Endodermal cell (in vitro differentiated cells): ENCODE results near the gene SINHCAF. TPM values are rescaled to one million over a fixed set of nuclear protein-coding genes. Genes with fewer than 3 reads are reported as not detected.
"Not testable (repeated sequence)": the region's sequence is repeated elsewhere in the genome, so short reads cannot be mapped to it uniquely, and the experiment has no call there.

Source experiments
- DNase-seq: peaks from one replicate; pipeline ENCODE4 v3.0.0-alpha.2; 2017
- H3K27ac ChIP-seq: 2 replicates; pipeline ENCODE4 v1.5.1; 2013; ENCODE audit warnings: mild to moderate bottlenecking, low read depth, low read length, moderate library complexity
- H3K27me3 ChIP-seq: 2 replicates; pipeline ENCODE4 v1.6.1; 2013; ENCODE audit warnings: mild to moderate bottlenecking, low read length, moderate library complexity; ENCODE audit not compliant: insufficient read depth, control insufficient read depth, poor library complexity, severe bottlenecking
- H3K36me3 ChIP-seq: 2 replicates; pipeline ENCODE4 v1.7.0; 2013; ENCODE audit warnings: mild to moderate bottlenecking, low read length, moderate library complexity; ENCODE audit not compliant: control insufficient read depth, insufficient read depth
- H3K4me1 ChIP-seq: one replicate; pipeline ENCODE4 v1.7.0; 2013; ENCODE audit warnings: low read length; ENCODE audit not compliant: control insufficient read depth, insufficient read depth
- H3K4me3 ChIP-seq: 2 replicates; pipeline ENCODE4 v1.5.1; 2013; ENCODE audit warnings: mild to moderate bottlenecking, low read length, moderate library complexity
- H3K9ac ChIP-seq: 2 replicates; pipeline ENCODE4 v1.6.1; 2013; ENCODE audit warnings: mild to moderate bottlenecking, low read length, moderate library complexity; ENCODE audit not compliant: poor library complexity, severe bottlenecking; ENCODE audit errors: extremely low read depth
- H3K9me3 ChIP-seq: 2 replicates; pipeline ENCODE4 v1.6.1; 2013; ENCODE audit warnings: mild to moderate bottlenecking, low read length, moderate library complexity; ENCODE audit not compliant: control insufficient read depth
- H3K27ac Mint-ChIP-seq: 2 replicates; pipeline ENCODE4 v1.8.0; 2020; ENCODE audit warnings: mixed read lengths
- H3K27me3 Mint-ChIP-seq: 2 replicates; pipeline ENCODE4 v1.8.0; 2021; ENCODE audit warnings: mild to moderate bottlenecking, mixed read lengths; ENCODE audit not compliant: insufficient read depth
- H3K36me3 Mint-ChIP-seq: 2 replicates; pipeline ENCODE4 v1.8.0; 2020; ENCODE audit warnings: low read depth, mixed read lengths
- H3K4me1 Mint-ChIP-seq: 2 replicates; pipeline ENCODE4 v1.8.0; 2020; ENCODE audit warnings: mixed read lengths
- H3K4me3 Mint-ChIP-seq: 2 replicates; pipeline ENCODE4 v1.8.0; 2020; ENCODE audit warnings: mild to moderate bottlenecking, moderate library complexity, mixed read lengths
- H3K9me3 Mint-ChIP-seq: 2 replicates; pipeline ENCODE4 v1.8.0; 2020; ENCODE audit warnings: mild to moderate bottlenecking, mixed read lengths
- WGBS, 2 experiments: methylation state at CpG; one replicate each; pipeline versions ENCODE4 v1.1.5 to v1.1.7; 2013; ENCODE audit warnings: missing lambda C conversion rate in 2 of 2, mixed read lengths in 1 of 2; ENCODE audit not compliant: insufficient coverage in 1 of 2, insufficient read length in 1 of 2; 5-methylcytosine and 5-hydroxymethylcytosine counted together
- total RNA-seq, 2 donors: library from RNA; stranded (reverse); fragmentation: NEBNext Ultra II Directional in 1 of 2; extraction: Animal tissue kit (Norgen Biotek cat#: 25700) in 1 of 2; gene quantifications; 2 replicates in 1 of 2; 3 replicates in 1 of 2; pipeline ENCODE4 v1.2.1, GENCODE V29; 2021
- TF ChIP-seq, protein P1 (sequence below): fragments of 200-600 bp; sonication (generic); conservative IDR thresholded peaks from 2 replicates; pipeline ENCODE4 v1.5.0; 2021; ENCODE audit warnings: antibody characterized with exemption, mild to moderate bottlenecking

Gene SINHCAF
- total RNA-seq, 2 donors from 2014 or later: 323 to 779 TPM

DNA sequence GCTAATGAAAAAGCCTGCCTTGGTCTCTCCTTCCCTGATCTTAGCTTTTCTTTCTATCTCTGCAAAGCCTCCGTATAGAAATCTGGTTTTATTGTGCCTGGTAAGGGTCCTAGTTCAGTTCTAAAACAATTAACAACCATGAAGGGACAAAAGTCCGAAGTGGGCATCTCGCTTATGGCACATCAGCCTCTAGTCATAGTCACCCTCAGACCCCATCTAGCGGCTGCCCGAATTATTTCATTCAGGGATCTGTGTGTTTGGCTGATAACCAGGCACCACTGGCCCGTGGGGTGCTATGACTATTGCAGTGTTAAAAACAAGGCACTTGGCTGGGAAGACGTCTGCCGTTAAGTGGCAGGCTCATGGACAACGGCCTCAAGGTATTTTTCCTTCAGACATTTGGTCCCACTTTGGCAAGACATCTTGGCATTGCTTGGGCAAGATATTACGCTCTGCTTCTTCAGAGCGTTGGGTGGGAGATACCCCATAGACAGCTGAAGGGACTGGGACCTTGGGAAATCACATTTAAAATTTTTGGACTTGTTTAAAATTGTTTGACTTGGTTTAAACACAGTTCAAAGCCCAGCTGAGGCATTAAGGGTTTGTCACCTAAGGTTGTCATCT lies 87.1 kb downstream of the SINHCAF start:
- H3K4me3 Mint-ChIP-seq: no peak overlapping the region
- peaks cover 36% of the 10 kb centered on the region for H3K4me1 Mint-ChIP-seq
- H3K27ac Mint-ChIP-seq: no peak overlapping the region
- 36 to 39% methylated on average over 9 to 11 of the region's 11 CpGs for WGBS, 2 experiments
- Histone ChIP-seq H3K4me1 (no peaks in the 10 kb centered on the region), H3K27me3 (no peaks in the 10 kb centered on the region), H3K27ac (no peak overlapping the region), H3K36me3 (no peaks in the 10 kb centered on the region), H3K9ac (no peak overlapping the region), H3K9me3 (no peaks in the 10 kb centered on the region), H3K4me3 (no peak overlapping the region)
- DNase-seq: peak; percentile 95
- H3K36me3 Mint-ChIP-seq: no peaks in the 10 kb centered on the region
- peaks cover 32% of the 10 kb centered on the region for H3K27me3 Mint-ChIP-seq
- TF ChIP-seq, protein P1, sequence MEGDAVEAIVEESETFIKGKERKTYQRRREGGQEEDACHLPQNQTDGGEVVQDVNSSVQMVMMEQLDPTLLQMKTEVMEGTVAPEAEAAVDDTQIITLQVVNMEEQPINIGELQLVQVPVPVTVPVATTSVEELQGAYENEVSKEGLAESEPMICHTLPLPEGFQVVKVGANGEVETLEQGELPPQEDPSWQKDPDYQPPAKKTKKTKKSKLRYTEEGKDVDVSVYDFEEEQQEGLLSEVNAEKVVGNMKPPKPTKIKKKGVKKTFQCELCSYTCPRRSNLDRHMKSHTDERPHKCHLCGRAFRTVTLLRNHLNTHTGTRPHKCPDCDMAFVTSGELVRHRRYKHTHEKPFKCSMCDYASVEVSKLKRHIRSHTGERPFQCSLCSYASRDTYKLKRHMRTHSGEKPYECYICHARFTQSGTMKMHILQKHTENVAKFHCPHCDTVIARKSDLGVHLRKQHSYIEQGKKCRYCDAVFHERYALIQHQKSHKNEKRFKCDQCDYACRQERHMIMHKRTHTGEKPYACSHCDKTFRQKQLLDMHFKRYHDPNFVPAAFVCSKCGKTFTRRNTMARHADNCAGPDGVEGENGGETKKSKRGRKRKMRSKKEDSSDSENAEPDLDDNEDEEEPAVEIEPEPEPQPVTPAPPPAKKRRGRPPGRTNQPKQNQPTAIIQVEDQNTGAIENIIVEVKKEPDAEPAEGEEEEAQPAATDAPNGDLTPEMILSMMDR: peak; percentile 99
- H3K9me3 Mint-ChIP-seq: no peaks in the 10 kb centered on the region

DNA sequence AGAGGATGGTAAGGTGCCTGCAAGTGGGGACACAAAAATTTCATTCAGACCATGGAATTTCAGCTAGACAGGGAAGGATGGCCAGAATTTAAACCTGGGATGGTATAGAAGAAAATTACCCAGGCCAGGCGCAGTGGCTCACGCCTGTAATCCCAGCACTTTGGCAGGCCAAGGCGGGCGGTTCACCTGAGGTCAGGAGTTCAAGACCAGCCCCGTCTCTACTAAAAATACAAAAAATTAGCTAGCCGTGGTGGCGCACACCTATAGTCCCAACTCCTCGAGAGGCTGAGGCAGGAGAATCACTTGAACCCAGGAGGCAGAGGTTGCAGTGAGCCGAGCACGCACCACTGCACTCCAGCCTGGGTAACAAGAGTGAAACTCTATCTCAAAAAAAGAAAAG lies 87.6 kb downstream of the SINHCAF start:
- H3K4me3 Mint-ChIP-seq, H3K27ac Mint-ChIP-seq, H3K4me3 ChIP-seq, H3K4me1 ChIP-seq, H3K9me3 ChIP-seq, H3K36me3 ChIP-seq, H3K27ac ChIP-seq, H3K27me3 ChIP-seq, H3K9me3 Mint-ChIP-seq, H3K9ac ChIP-seq, DNase-seq, H3K36me3 Mint-ChIP-seq: not testable (repeated sequence)
- Mint-ChIP-seq H3K4me1 (peaks cover 36% of the 10 kb centered on the region), H3K27me3 (peaks cover 36% of the 10 kb centered on the region)
- 79 to 91% methylated on average over 8 to 10 of the region's 10 CpGs for WGBS, 2 experiments

DNA sequence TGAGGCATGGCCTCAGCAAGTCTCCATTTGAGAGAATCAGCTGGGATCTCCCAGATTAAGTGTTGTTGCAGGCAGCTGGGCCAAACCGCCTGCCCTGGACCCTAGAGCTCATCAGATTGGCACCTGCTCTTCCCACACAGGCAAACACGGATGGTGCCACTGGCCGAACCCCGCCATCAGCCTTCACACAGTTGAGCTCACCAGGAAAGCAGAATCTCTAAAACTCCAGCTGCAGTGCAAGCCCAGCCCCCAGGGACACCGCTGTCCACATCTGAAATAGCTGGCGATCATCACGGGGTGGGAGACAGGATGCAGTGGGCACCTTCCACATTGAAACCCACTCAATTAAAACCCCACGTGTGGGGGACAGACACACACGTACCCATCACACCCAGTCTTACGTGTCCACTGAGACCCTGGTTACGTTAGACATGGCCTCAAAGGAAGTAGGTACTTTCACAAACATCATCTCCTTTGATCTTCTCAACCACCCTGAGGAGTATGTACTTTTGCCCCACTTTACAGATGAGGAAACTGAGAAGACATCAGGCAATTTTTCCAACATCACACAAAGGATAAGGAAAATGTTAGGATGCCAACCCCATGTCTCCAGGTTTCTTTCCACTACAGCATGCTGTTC lies 88.8 kb downstream of the SINHCAF start:
- H3K4me1 Mint-ChIP-seq: peaks cover 35% of the 10 kb centered on the region
- Histone ChIP-seq H3K9ac (no peak overlapping the region), H3K9me3 (no peaks in the 10 kb centered on the region), H3K36me3 (no peaks in the 10 kb centered on the region), H3K27me3 (no peaks in the 10 kb centered on the region), H3K4me3 (no peak overlapping the region), H3K27ac (no peak overlapping the region), H3K4me1 (peaks cover 2% of the 10 kb centered on the region)
- peaks cover 42% of the 10 kb centered on the region for H3K27me3 Mint-ChIP-seq
- no peaks in the 10 kb centered on the region for H3K36me3 Mint-ChIP-seq
- peak; percentile 42 for DNase-seq
- H3K4me3 Mint-ChIP-seq: no peak overlapping the region
- TF ChIP-seq, protein P1: no peak
- no peak overlapping the region for H3K27ac Mint-ChIP-seq
- no peaks in the 10 kb centered on the region for H3K9me3 Mint-ChIP-seq
- WGBS, 2 experiments: 93 to 96% methylated on average over 4 to 11 of the region's 11 CpGs
